Stimulated activated naive B cell treated with anti-CD40 and anti-IgM and Interleukin-4, amounts not matched to agents 10 μg/mL and 1 μg/mL and 100 μg/mL, for 72 hours (primary cell): ENCODE measurements around the gene RBBP6.

Experiments used
- ATAC-seq, 2 donors: fragments of 150-1000 bp; cut with Tn5 transposase; replicated peaks; 2 replicates each; pipeline ENCODE4 v1.10.0; 2021; ENCODE audit warnings: moderate library complexity in 1 of 2
- DNase-seq: peaks from one replicate; pipeline ENCODE4 v3.0.0; 2021
- H3K27ac Mint-ChIP-seq: one replicate; pipeline ENCODE4 v1.8.0; 2022; ENCODE audit warnings: mild to moderate bottlenecking, mixed read lengths
- H3K27me3 Mint-ChIP-seq, 2 donors: one replicate each; pipeline ENCODE4 v1.8.0; 2022; ENCODE audit warnings: mixed read lengths in 2 of 2
- H3K36me3 Mint-ChIP-seq, 2 donors: one replicate each; pipeline ENCODE4 v1.8.0; 2022; ENCODE audit warnings: mixed read lengths in 2 of 2, mild to moderate bottlenecking in 1 of 2
- H3K4me1 Mint-ChIP-seq, 2 donors: one replicate each; pipeline ENCODE4 v1.8.0; 2022; ENCODE audit warnings: mixed read lengths in 2 of 2, mild to moderate bottlenecking in 1 of 2
- H3K4me3 Mint-ChIP-seq, 2 donors: one replicate each; pipeline ENCODE4 v1.8.0; 2022; ENCODE audit warnings: mild to moderate bottlenecking in 2 of 2, mixed read lengths in 2 of 2, moderate library complexity in 1 of 2
- H3K9me3 Mint-ChIP-seq, 2 donors: one replicate each; pipeline ENCODE4 v1.8.0; 2022; ENCODE audit warnings: mixed read lengths in 2 of 2, mild to moderate bottlenecking in 1 of 2

The RBBP6 gene

GRCh38 chr16:24536671-24537070 lies 2.7 kb upstream of the RBBP6 start:
- peaks cover 5 to 12% of the 10 kb centered on the region in 2 donors for H3K4me1 Mint-ChIP-seq
- H3K4me3 Mint-ChIP-seq: no peak overlapping the region
- H3K9me3 Mint-ChIP-seq: no peaks in the 10 kb centered on the region
- H3K27ac Mint-ChIP-seq: no peak overlapping the region
- peaks cover 9 to 17% of the 10 kb centered on the region in 2 donors for H3K36me3 Mint-ChIP-seq
- DNase-seq (no peak), ATAC-seq (no peak)
- H3K27me3 Mint-ChIP-seq: peaks cover 7 to 8% of the 10 kb centered on the region in 2 donors

GRCh38 chr16:24537474-24538337 lies 1.7 kb upstream of the RBBP6 start:
- DNase-seq (no peak), ATAC-seq (no peak)
- peaks cover 2% of the 10 kb centered on the region in 2 donors for H3K27me3 Mint-ChIP-seq
- H3K9me3 Mint-ChIP-seq: no peaks in the 10 kb centered on the region
- H3K4me1 Mint-ChIP-seq: peaks cover 9 to 22% of the 10 kb centered on the region in 2 donors
- peaks cover 14 to 23% of the 10 kb centered on the region in 2 donors for H3K36me3 Mint-ChIP-seq
- no peak overlapping the region for H3K27ac Mint-ChIP-seq
- H3K4me3 Mint-ChIP-seq: no peak overlapping the region

- H3K4me1 Mint-ChIP-seq: peaks cover 11 to 34% of the 10 kb centered on the region in 2 donors
- no peaks in the 10 kb centered on the region for H3K27me3 Mint-ChIP-seq
- peak overlapping the region; percentile 100 for H3K4me3 Mint-ChIP-seq
- ATAC-seq (peak in 1 of 2 donors; percentile 46), DNase-seq (no peak)
- no peaks in the 10 kb centered on the region for H3K9me3 Mint-ChIP-seq
- H3K36me3 Mint-ChIP-seq: peaks cover 14 to 23% of the 10 kb centered on the region in 2 donors
- peak overlapping the region; percentile 100 for H3K27ac Mint-ChIP-seq
These were observed 541 bp upstream of the RBBP6 start for GRCh38 chr16:24538756-24539294.

GRCh38 chr16:24539850-24540601 lies 660 bp downstream of the RBBP6 start:
- ATAC-seq: peak; percentile 50 to 62
- H3K4me1 Mint-ChIP-seq: peaks cover 15 to 40% of the 10 kb centered on the region in 2 donors

GRCh38 chr16:24540602-24541210 lies 1.3 kb downstream of the RBBP6 start:
- peak overlapping the region; percentile 98 for H3K27ac Mint-ChIP-seq
- H3K36me3 Mint-ChIP-seq: peaks cover 21 to 33% of the 10 kb centered on the region in 2 donors
- H3K27me3 Mint-ChIP-seq: no peaks in the 10 kb centered on the region
- peak overlapping the region; percentile 92 to 100 for H3K4me3 Mint-ChIP-seq
- DNase-seq: no peak
- no peak for ATAC-seq
- H3K9me3 Mint-ChIP-seq: no peaks in the 10 kb centered on the region
- peaks cover 18 to 47% of the 10 kb centered on the region in 2 donors for H3K4me1 Mint-ChIP-seq

More at GRCh38 chr16:24539850-24540601, 660 bp downstream of the RBBP6 start:
- no peaks in the 10 kb centered on the region for H3K9me3 Mint-ChIP-seq
- DNase-seq: no peak
- H3K4me3 Mint-ChIP-seq: peak overlapping the region; percentile 92 to 100
- peaks cover 18 to 27% of the 10 kb centered on the region in 2 donors for H3K36me3 Mint-ChIP-seq
- H3K27ac Mint-ChIP-seq: peak overlapping the region; percentile 98
- H3K27me3 Mint-ChIP-seq: no peaks in the 10 kb centered on the region

GRCh38 chr16:24541233-24541933 lies 2.0 kb downstream of the RBBP6 start:
- H3K4me1 Mint-ChIP-seq: peaks cover 18 to 48% of the 10 kb centered on the region in 2 donors
- H3K9me3 Mint-ChIP-seq: no peaks in the 10 kb centered on the region
- ATAC-seq: no peak
- peak overlapping the region; percentile 91 for H3K27ac Mint-ChIP-seq
- H3K4me3 Mint-ChIP-seq: peak overlapping the region; percentile 92 to 100
- H3K36me3 Mint-ChIP-seq: peaks cover 21 to 34% of the 10 kb centered on the region in 2 donors
- DNase-seq: no peak
- H3K27me3 Mint-ChIP-seq: no peaks in the 10 kb centered on the region

DNA sequence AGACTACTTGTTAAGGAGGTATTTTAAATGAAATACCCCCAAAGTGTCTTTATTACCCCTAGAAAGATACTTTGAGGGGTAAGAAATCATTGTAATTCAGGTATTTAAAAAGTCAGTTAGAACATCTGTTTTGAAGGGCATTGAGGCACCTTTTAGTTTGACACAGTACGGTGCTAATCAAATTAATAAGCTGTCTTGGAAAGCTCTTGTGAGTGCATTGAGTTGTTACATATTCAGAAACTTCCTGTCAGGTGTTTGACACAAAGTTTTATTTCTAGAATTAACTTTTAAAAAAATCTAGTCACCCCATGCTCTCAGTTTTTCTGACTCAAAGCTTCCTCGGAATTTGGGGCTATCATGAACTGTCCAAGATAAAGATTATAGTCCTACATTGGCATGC lies 4.6 kb downstream of the RBBP6 start:
- Mint-ChIP-seq H3K4me1 (peaks cover 18 to 48% of the 10 kb centered on the region in 2 donors), H3K4me3 (peak overlapping the region; percentile 35 to 44), H3K36me3 (peaks cover 29 to 39% of the 10 kb centered on the region in 2 donors), H3K27me3 (no peaks in the 10 kb centered on the region), H3K27ac (peak overlapping the region; percentile 37), H3K9me3 (no peaks in the 10 kb centered on the region)
- DNase-seq: no peak
- no peak for ATAC-seq

DNA sequence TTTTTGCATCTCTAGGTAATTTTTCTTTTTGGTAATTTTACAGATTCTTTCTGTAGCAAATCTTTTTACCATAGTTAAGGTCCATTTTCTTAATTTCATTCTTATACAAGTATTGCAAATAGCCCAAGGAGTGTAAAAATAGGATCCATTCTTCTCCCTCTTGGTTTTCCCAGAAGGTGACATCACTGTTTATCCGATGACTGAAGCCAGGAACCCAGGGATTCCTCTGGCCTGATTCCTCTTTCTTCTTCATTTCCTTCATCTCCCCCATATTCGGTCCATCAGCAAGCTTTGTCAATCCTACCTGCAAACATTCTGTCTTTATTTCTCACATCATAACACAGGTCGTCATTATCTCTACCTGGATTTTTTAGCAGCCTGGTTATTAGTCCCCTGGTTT lies 5.3 kb downstream of the RBBP6 start:
- Mint-ChIP-seq H3K27me3 (no peaks in the 10 kb centered on the region), H3K36me3 (peaks cover 26 to 35% of the 10 kb centered on the region in 2 donors), H3K4me1 (peaks cover 18 to 54% of the 10 kb centered on the region in 2 donors), H3K27ac (no peak overlapping the region), H3K9me3 (no peaks in the 10 kb centered on the region), H3K4me3 (no peak overlapping the region)
- no peak for DNase-seq
- no peak for ATAC-seq

DNA sequence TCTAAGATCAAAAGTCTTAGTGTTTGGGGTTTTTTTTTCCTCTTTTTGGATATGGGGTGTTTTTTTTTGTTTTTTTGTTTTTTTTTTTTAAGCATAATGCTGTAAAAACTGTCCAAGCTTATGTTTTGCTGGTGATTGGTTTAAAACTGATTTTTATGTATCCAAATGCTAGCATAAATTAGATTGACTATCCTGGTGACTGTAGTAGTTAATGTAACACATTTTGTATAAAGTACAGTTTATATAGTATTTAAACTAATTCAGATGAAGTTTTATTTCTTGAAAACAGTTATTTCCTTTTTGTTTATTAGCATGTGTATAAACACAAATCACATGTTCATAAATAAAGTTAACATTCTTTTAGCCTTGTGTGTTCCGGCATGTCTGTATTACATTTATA lies 10.9 kb downstream of the RBBP6 start:
- DNase-seq (no peak), ATAC-seq (no peak)
- Mint-ChIP-seq H3K36me3 (peaks cover 13 to 21% of the 10 kb centered on the region in 2 donors), H3K4me3 (no peak overlapping the region), H3K4me1 (peaks cover 6 to 15% of the 10 kb centered on the region in 2 donors), H3K27me3 (no peaks in the 10 kb centered on the region), H3K27ac (no peak overlapping the region), H3K9me3 (no peaks in the 10 kb centered on the region)

GRCh38 chr16:24552705-24553246 lies 13.4 kb downstream of the RBBP6 start:
- Mint-ChIP-seq H3K27me3 (no peaks in the 10 kb centered on the region), H3K36me3 (peaks cover 13 to 30% of the 10 kb centered on the region in 2 donors), H3K9me3 (no peaks in the 10 kb centered on the region), H3K27ac (no peak overlapping the region), H3K4me3 (no peak overlapping the region), H3K4me1 (peaks cover 5 to 22% of the 10 kb centered on the region in 2 donors)
- ATAC-seq: no peak
- DNase-seq: no peak

DNA sequence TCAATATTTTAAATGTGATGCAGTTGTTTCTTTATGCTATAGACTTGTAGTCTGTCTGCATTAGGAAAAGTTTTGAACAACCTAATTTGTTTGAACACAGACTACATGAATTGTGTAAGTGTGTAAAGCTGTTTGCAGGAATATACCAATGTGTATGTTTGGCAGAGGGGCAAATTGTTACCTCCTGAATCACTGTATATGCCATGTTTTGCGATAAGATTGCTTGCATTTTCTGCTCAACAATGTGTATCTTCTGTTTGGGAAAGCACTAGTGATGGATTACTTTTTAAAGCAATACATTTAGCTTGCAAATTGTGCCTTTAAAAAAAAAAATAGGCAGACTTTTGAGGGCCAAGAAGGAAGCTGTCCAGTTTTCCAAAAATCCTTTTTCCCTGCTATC lies 14.6 kb downstream of the RBBP6 start:
- ATAC-seq: no peak
- no peak overlapping the region for H3K4me3 Mint-ChIP-seq
- no peak overlapping the region for H3K27ac Mint-ChIP-seq
- no peaks in the 10 kb centered on the region for H3K27me3 Mint-ChIP-seq
- no peaks in the 10 kb centered on the region for H3K9me3 Mint-ChIP-seq
- H3K4me1 Mint-ChIP-seq: peaks cover 5 to 22% of the 10 kb centered on the region in 2 donors
- H3K36me3 Mint-ChIP-seq: peaks cover 16 to 36% of the 10 kb centered on the region in 2 donors
- no peak for DNase-seq

DNA sequence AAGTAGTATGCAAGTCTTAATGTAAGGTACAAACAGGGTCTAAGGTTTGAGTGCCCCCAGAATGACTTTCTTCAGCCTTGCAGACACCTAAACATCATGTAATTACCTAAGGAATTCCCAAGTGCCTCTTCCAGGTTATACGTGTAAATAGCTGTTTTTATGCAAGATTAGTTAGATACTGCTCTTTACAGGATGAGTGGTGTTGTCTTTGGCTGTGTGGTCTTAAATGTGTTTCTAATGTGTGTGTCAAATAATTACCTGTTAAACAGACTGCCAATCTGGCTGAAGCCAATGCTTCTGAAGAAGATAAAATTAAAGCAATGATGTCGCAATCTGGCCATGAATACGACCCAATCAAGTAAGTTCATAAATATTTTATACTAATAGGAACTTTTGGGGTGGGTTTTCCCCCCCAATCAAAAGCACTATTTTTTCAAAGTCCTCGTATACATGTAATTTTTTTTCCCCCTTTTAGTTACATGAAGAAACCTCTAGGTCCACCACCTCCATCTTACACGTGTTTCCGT lies 16.0 kb downstream of the RBBP6 start:
- H3K27ac Mint-ChIP-seq: peak overlapping the region; percentile 62
- H3K4me3 Mint-ChIP-seq: no peak overlapping the region
- peaks cover 17 to 37% of the 10 kb centered on the region in 2 donors for H3K36me3 Mint-ChIP-seq
- DNase-seq (no peak), ATAC-seq (no peak)
- H3K4me1 Mint-ChIP-seq: peaks cover 5 to 15% of the 10 kb centered on the region in 2 donors
- H3K27me3 Mint-ChIP-seq: no peaks in the 10 kb centered on the region
- H3K9me3 Mint-ChIP-seq: no peaks in the 10 kb centered on the region

DNA sequence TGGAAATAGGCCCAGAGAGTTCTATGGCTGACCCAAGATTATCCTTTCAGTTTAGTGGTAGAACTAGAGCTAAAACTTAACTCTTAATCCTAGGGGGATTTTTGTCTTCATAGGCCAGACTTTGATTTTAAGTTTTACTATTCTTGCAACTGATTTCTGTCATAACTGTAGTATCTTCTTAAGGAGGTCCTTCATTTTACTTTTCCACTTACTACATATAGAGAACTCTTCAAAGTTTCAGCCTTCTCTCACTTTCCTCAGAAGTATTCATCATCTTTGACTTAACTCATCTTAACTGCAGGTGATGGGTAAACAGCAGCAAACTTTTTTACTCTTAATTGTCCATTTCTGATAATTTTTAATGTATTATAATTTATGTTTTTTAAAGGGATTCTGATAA lies 23.4 kb downstream of the RBBP6 start:
- peaks cover 21 to 35% of the 10 kb centered on the region in 2 donors for H3K36me3 Mint-ChIP-seq
- no peaks in the 10 kb centered on the region for H3K9me3 Mint-ChIP-seq
- DNase-seq (no peak), ATAC-seq (no peak)
- no peaks in the 10 kb centered on the region for H3K4me1 Mint-ChIP-seq
- no peaks in the 10 kb centered on the region for H3K27me3 Mint-ChIP-seq
- H3K27ac Mint-ChIP-seq: no peak overlapping the region
- no peak overlapping the region for H3K4me3 Mint-ChIP-seq
